ENCODE measurements around the gene FGF14. TPM values are rescaled to one million over a fixed set of nuclear protein-coding genes. Genes with fewer than 3 reads are reported as not detected.

Gene FGF14
- total and polyA plus RNA-seq, 2 donors (not counting 1 experiment from before 2014, with no cell fraction given) = under 0.01 TPM; not detected in 1

DNA sequence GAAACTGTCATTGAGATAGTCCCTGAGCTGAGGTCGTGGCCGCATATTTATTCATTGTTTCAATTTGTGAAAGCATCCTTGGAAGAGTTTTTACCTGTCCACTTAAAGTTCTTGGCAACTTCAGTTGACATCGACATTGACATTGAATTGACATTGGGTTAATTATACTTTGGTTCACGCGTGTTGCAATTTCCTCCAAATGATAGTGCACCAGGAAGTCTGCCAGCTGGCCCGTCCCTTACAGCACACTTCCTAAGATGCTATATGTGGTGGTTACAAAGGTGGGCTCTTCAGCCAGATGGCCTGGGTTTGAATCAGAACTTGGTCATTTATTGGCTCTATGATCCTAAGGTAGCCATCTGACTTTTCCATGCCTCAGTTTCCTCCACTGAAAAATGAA, 176.0 kb downstream of the FGF14 start:
- ChIA-PET POLR2A (no interaction called here), CTCF (no interaction called here)
- H3K9me3 ChIP-seq (ENCODE audit: control extremely low read depth in 1 of 3, control insufficient read depth in 2 of 3, insufficient read depth in 1 of 3, low read length in 2 of 3) = no peaks in the 10 kb centered on the region
- H3K4me2 ChIP-seq (replicated peaks; ENCODE audit: low read depth, low read length, poor library complexity, severe bottlenecking) = no peak overlapping the region
- DNase-seq (no peak), ATAC-seq (ENCODE audit: low read depth) (no peak)
- TF ChIP-seq EZH2 (IDR thresholded peaks at IDR 0.05; ENCODE audit: borderline replicate concordance, insufficient read depth, low read depth, low read length, poor library complexity, severe bottlenecking) = no peak
- TF ChIP-seq, protein P1, sequence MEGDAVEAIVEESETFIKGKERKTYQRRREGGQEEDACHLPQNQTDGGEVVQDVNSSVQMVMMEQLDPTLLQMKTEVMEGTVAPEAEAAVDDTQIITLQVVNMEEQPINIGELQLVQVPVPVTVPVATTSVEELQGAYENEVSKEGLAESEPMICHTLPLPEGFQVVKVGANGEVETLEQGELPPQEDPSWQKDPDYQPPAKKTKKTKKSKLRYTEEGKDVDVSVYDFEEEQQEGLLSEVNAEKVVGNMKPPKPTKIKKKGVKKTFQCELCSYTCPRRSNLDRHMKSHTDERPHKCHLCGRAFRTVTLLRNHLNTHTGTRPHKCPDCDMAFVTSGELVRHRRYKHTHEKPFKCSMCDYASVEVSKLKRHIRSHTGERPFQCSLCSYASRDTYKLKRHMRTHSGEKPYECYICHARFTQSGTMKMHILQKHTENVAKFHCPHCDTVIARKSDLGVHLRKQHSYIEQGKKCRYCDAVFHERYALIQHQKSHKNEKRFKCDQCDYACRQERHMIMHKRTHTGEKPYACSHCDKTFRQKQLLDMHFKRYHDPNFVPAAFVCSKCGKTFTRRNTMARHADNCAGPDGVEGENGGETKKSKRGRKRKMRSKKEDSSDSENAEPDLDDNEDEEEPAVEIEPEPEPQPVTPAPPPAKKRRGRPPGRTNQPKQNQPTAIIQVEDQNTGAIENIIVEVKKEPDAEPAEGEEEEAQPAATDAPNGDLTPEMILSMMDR (IDR thresholded peaks at IDR 0.05) = no peak
- no peaks in the 10 kb centered on the region for H3K4me1 ChIP-seq (ENCODE audit: control insufficient read depth in 2 of 2, insufficient read depth in 2 of 2, low read length in 2 of 2)
- no peaks in the 10 kb centered on the region for H4K20me1 ChIP-seq (ENCODE audit: control insufficient read depth, insufficient read depth, low read length, poor library complexity, severe bottlenecking)
- intact Hi-C loops (cut with micrococcal nuclease) = no loop called here
- no peaks in the 10 kb centered on the region for H3K27me3 Mint-ChIP-seq
- H3K27ac ChIP-seq (ENCODE audit: low read length in 2 of 2) = no peak overlapping the region
- no peaks in the 10 kb centered on the region for H3K4me1 Mint-ChIP-seq
- no peak overlapping the region for H3K4me3 ChIP-seq (ENCODE audit: control extremely low read depth in 1 of 5, extremely low read depth in 1 of 5, insufficient read depth in 1 of 5, low read depth in 2 of 5, low read length in 4 of 5)
- WGBS (ENCODE audit: insufficient coverage) = 90% methylated on average over 3 of the region's 6 CpGs
- no peaks in the 10 kb centered on the region for H3K27me3 ChIP-seq (replicated peaks in 1 of 4; ENCODE audit: control extremely low read depth in 1 of 4, control insufficient read depth in 3 of 4, insufficient read depth in 4 of 4, low read length in 3 of 4)
- H3K9ac ChIP-seq (ENCODE audit: low read length) = no peak overlapping the region
- H3K27ac Mint-ChIP-seq = no peak overlapping the region
- H3K4me3 Mint-ChIP-seq = no peak overlapping the region
- no peaks in the 10 kb centered on the region for H3K36me3 ChIP-seq (replicated peaks in 1 of 2; ENCODE audit: control extremely low read depth in 1 of 2, control insufficient read depth in 1 of 2, extremely low read depth in 1 of 2, insufficient read depth in 2 of 2, low read length in 1 of 2)
- no peaks in the 10 kb centered on the region for H3K79me2 ChIP-seq (ENCODE audit: control insufficient read depth, insufficient read depth, low read length)
- H2AFZ ChIP-seq (ENCODE audit: insufficient read depth, low read depth, low read length, poor library complexity, severe bottlenecking) = no peak overlapping the region
- no peaks in the 10 kb centered on the region for H3K9me3 Mint-ChIP-seq (ENCODE audit: insufficient read depth)

DNA sequence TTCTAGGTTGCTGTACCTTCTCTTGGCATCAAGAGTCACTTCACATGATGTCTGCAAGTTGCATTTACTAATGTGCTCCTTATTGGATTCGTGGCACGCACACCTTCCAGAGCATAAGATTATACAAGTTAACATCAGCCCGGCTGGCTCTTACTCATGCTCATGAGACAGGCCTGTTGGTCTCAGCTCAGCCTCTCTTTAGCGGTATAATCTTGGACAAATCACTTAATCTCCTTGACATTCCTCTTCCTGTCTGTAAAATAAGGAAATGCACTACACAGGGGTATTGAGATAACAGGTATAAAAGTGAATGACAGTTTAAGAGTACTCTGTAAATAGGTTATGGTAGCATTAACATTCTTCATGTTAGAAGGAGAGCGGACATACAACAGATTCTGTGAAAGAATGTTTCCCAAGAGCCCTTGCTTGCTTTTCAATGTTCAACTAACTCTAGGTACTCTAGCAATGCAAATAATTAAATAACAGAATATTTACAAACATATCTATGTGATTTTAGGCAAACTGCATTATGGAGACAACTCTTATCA, 181.1 kb downstream of the FGF14 start:
- Histone ChIP-seq H4K20me1 (ENCODE audit: control insufficient read depth, insufficient read depth, low read length, poor library complexity, severe bottlenecking) (no peaks in the 10 kb centered on the region), H3K27ac (ENCODE audit: low read length in 2 of 2) (no peak overlapping the region), H3K27me3 (replicated peaks in 1 of 4; ENCODE audit: control extremely low read depth in 1 of 4, control insufficient read depth in 3 of 4, insufficient read depth in 4 of 4, low read length in 3 of 4) (no peaks in the 10 kb centered on the region), H3K4me1 (ENCODE audit: control insufficient read depth in 2 of 2, insufficient read depth in 2 of 2, low read length in 2 of 2) (no peaks in the 10 kb centered on the region), H2AFZ (ENCODE audit: insufficient read depth, low read depth, low read length, poor library complexity, severe bottlenecking) (no peak overlapping the region), H3K9me3 (ENCODE audit: control extremely low read depth in 1 of 3, control insufficient read depth in 2 of 3, insufficient read depth in 1 of 3, low read length in 2 of 3) (no peaks in the 10 kb centered on the region), H3K4me3 (ENCODE audit: control extremely low read depth in 1 of 5, extremely low read depth in 1 of 5, insufficient read depth in 1 of 5, low read depth in 2 of 5, low read length in 4 of 5) (no peak overlapping the region), H3K79me2 (ENCODE audit: control insufficient read depth, insufficient read depth, low read length) (no peaks in the 10 kb centered on the region), H3K36me3 (replicated peaks in 1 of 2; ENCODE audit: control extremely low read depth in 1 of 2, control insufficient read depth in 1 of 2, extremely low read depth in 1 of 2, insufficient read depth in 2 of 2, low read length in 1 of 2) (no peaks in the 10 kb centered on the region), H3K4me2 (replicated peaks; ENCODE audit: low read depth, low read length, poor library complexity, severe bottlenecking) (no peak overlapping the region), H3K9ac (ENCODE audit: low read length) (no peak overlapping the region)
- no peaks in the 10 kb centered on the region for H3K4me1 Mint-ChIP-seq
- POLR2A ChIA-PET = no interaction called here
- ATAC-seq (ENCODE audit: low read depth) (no peak), DNase-seq (no peak)
- CTCF ChIA-PET = no interaction called here
- no peak overlapping the region for H3K27ac Mint-ChIP-seq
- intact Hi-C loops (cut with micrococcal nuclease) = no loop called here
- WGBS (ENCODE audit: insufficient coverage) = 71% methylated on average over 3 of the region's 5 CpGs
- no peaks in the 10 kb centered on the region for H3K27me3 Mint-ChIP-seq
- TF ChIP-seq, protein P1 (IDR thresholded peaks at IDR 0.05) = no peak
- no peak for TF ChIP-seq EZH2 (IDR thresholded peaks at IDR 0.05; ENCODE audit: borderline replicate concordance, insufficient read depth, low read depth, low read length, poor library complexity, severe bottlenecking)
- H3K4me3 Mint-ChIP-seq = no peak overlapping the region
- no peaks in the 10 kb centered on the region for H3K9me3 Mint-ChIP-seq (ENCODE audit: insufficient read depth)

Data from B cell (primary cell).